Measurements from ENCODE around the gene ELAPOR1. TPM values are rescaled to one million over a fixed set of nuclear protein-coding genes. Genes with fewer than 3 reads are reported as not detected.

ELAPOR1 gene
- total and polyA plus RNA-seq, 2 donors (not counting 3 experiments of a cell fraction or from before 2014, with no cell fraction given) = 1.0 to 1.1 TPM

GRCh38 chr1:109090196-109091077 lies 23.5 kb upstream of the ELAPOR1 start, which contains the start of gene TMEM167B:
Gene TMEM167B (plus strand): TSS chr1:109090764. CDS start chr1:109090873, 109 bp downstream.
- peaks cover 13% of the 10 kb centered on the region for H3K4me1 ChIP-seq (ENCODE audit: control insufficient read depth, extremely low read depth, insufficient read depth, low read length)
- peak within 1 kb of the TSS; percentile 81 for H3K4me2 ChIP-seq (ENCODE audit: insufficient read depth, low read length)
- TF ChIP-seq MAX (IDR thresholded peaks at IDR 0.05; ENCODE audit: insufficient read depth, insufficient read length) (peak; percentile 72), JUN (IDR thresholded peaks at IDR 0.05; ENCODE audit: borderline replicate concordance, insufficient read depth, insufficient read length, low read depth) (no peak), FOS (IDR thresholded peaks at IDR 0.05; ENCODE audit: borderline replicate concordance, insufficient read depth, low read length) (no peak), EZH2 (IDR thresholded peaks at IDR 0.05; ENCODE audit: borderline replicate concordance, low read depth, low read length, severe bottlenecking) (no peak), GATA2 (IDR thresholded peaks at IDR 0.05; ENCODE audit: insufficient read depth, insufficient read length, low read depth, low read length) (no peak), MYC (IDR thresholded peaks at IDR 0.05; ENCODE audit: low read depth, low read length) (peak; percentile 55), POLR2A (IDR thresholded peaks at IDR 0.05; ENCODE audit: low read depth, low read length) (peak; percentile 74), POLR2AphosphoS5 (IDR thresholded peaks at IDR 0.05; ENCODE audit: insufficient read depth, low read depth, low read length) (peak; percentile 88)
- TF ChIP-seq, protein P1, sequence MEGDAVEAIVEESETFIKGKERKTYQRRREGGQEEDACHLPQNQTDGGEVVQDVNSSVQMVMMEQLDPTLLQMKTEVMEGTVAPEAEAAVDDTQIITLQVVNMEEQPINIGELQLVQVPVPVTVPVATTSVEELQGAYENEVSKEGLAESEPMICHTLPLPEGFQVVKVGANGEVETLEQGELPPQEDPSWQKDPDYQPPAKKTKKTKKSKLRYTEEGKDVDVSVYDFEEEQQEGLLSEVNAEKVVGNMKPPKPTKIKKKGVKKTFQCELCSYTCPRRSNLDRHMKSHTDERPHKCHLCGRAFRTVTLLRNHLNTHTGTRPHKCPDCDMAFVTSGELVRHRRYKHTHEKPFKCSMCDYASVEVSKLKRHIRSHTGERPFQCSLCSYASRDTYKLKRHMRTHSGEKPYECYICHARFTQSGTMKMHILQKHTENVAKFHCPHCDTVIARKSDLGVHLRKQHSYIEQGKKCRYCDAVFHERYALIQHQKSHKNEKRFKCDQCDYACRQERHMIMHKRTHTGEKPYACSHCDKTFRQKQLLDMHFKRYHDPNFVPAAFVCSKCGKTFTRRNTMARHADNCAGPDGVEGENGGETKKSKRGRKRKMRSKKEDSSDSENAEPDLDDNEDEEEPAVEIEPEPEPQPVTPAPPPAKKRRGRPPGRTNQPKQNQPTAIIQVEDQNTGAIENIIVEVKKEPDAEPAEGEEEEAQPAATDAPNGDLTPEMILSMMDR (IDR thresholded peaks at IDR 0.05; ENCODE audit: extremely low read depth in 1 of 2, insufficient read depth in 1 of 2, low read depth in 1 of 2, low read length in 2 of 2) = no peak
- no peaks in the 10 kb centered on the region for H3K9me1 ChIP-seq (replicated peaks; ENCODE audit: control insufficient read depth, extremely low read depth, insufficient read depth, low read length)
- DNase-seq (ENCODE audit: low read depth, low spot score) (peak; percentile 99), FAIRE-seq (peak; percentile 55)
- no peaks in the 10 kb centered on the region for H3K27me3 ChIP-seq (ENCODE audit: control insufficient read depth in 2 of 2, insufficient read depth in 2 of 2, low read length in 2 of 2)
- TSS peak; percentile 67 for BruUV-seq (replicated peaks)
- H3K27ac ChIP-seq (ENCODE audit: insufficient read depth, low read depth, low read length) = peak within 1 kb of the TSS; percentile 63
- no peaks in the 10 kb centered on the region for H3K9me3 ChIP-seq (replicated peaks; ENCODE audit: control insufficient read depth, insufficient read depth, low read length)
- dilution Hi-C loops (cut with MboI; ENCODE audit: extremely low pct_ligation_motif_present, low sequenced_read_pairs) (no loop called here), intact Hi-C loops (cut with micrococcal nuclease) (loop anchor here (1.0 to 10.0 kb wide), 4 partner anchors 14 to 944 kb away; partner anchors contain the start of genes STRIP1, TAF13 and WDR47)
- ChIA-PET CTCF (interaction anchor here (0.9 to 3.0 kb wide), 6 partner anchors 10 to 74 kb away, joined by 3 to 35 read pairs (median 4); partner anchors contain the start of genes ELAPOR1, TAF13 and WDR47), POLR2A (interaction anchor here (0.6 to 2.6 kb wide), 6 partner anchors 10 to 105 kb away, joined by 3 to 8 read pairs (median 4); partner anchors contain the start of gene TAF13)
- H3K9ac ChIP-seq (replicated peaks; ENCODE audit: extremely low read depth, insufficient read depth, low read length) = peak within 1 kb of the TSS; percentile 91
- peaks cover 22% of the 10 kb centered on the region for H3K79me2 ChIP-seq (ENCODE audit: control insufficient read depth, insufficient read depth, low read length)
- H2AFZ ChIP-seq (ENCODE audit: low read depth, low read length) = peak within 1 kb of the TSS; percentile 83
- peaks cover under 1 to 6% of the 10 kb centered on the region in 2 experiments for H3K36me3 ChIP-seq (ENCODE audit: control insufficient read depth in 2 of 2, extremely low read depth in 1 of 2, insufficient read depth in 2 of 2, low read length in 2 of 2)
- H3K4me3 ChIP-seq (replicated peaks in 1 of 3; ENCODE audit: insufficient read depth in 1 of 3, low read depth in 1 of 3, low read length in 3 of 3) = peak within 1 kb of the TSS; percentile 97 to 99 (median 97)
- H4K20me1 ChIP-seq (replicated peaks; ENCODE audit: control insufficient read depth, extremely low read depth, insufficient read depth, low read length) = no peaks in the 10 kb centered on the region
